Neuronal stem cell (in vitro differentiated cells): ENCODE results near the gene ARMC12.

Source experiments
- DNase-seq: peaks from one replicate; pipeline ENCODE4 v3.0.0-alpha.2; 2013; ENCODE audit warnings: low spot score
- H2AFZ ChIP-seq: one replicate; pipeline ENCODE4 v1.6.1; 2013; ENCODE audit warnings: mild to moderate bottlenecking, low read length, inconsistent platforms
- H2AK5ac ChIP-seq: 2 replicates; pipeline ENCODE4 v1.6.1; 2013; ENCODE audit warnings: low read depth, mild to moderate bottlenecking, inconsistent platforms, low read length, moderate library complexity, mixed read lengths
- H2BK120ac ChIP-seq: 2 replicates; pipeline ENCODE4 v1.6.1; 2013; ENCODE audit warnings: low read depth, mild to moderate bottlenecking, inconsistent platforms, low read length, moderate library complexity, mixed read lengths
- H2BK12ac ChIP-seq: one replicate; pipeline ENCODE4 v1.6.1; 2013; ENCODE audit warnings: low read length, inconsistent platforms
- H2BK15ac ChIP-seq: 2 replicates; pipeline ENCODE4 v1.6.1; 2013; ENCODE audit warnings: mild to moderate bottlenecking, low read length, inconsistent platforms, mixed read lengths
- H2BK5ac ChIP-seq: one replicate; pipeline ENCODE4 v1.6.1; 2013; ENCODE audit warnings: inconsistent platforms, mild to moderate bottlenecking, low read length, moderate library complexity
- H3K14ac ChIP-seq: one replicate; pipeline ENCODE4 v1.6.1; 2013; ENCODE audit warnings: low read length, inconsistent platforms
- H3K18ac ChIP-seq: 2 replicates; pipeline ENCODE4 v1.6.1; 2013; ENCODE audit warnings: low read length, inconsistent platforms
- H3K23ac ChIP-seq: 2 replicates; pipeline ENCODE4 v1.6.1; 2013; ENCODE audit warnings: low read depth, mild to moderate bottlenecking, mixed read lengths, low read length, inconsistent platforms; ENCODE audit not compliant: poor library complexity
- H3K27ac ChIP-seq: replicated peaks from 3 replicates; pipeline ENCODE4 v1.5.1; 2013; ENCODE audit warnings: low read length, inconsistent platforms
- H3K27me3 ChIP-seq, 3 experiments: 2 replicates each; pipeline ENCODE4 v1.6.1; 2013; ENCODE audit warnings: low read length in 3 of 3, mild to moderate bottlenecking in 2 of 3, inconsistent platforms in 1 of 3, low read depth in 1 of 3, mixed read lengths in 1 of 3, moderate library complexity in 1 of 3; ENCODE audit not compliant: control insufficient read depth in 3 of 3, insufficient read depth in 3 of 3
- H3K36me3 ChIP-seq, 2 donors: replicated peaks in 1 of 2; 2 replicates each; pipeline ENCODE4 v1.6.1; 2013; ENCODE audit warnings: low read length in 2 of 2; ENCODE audit not compliant: control insufficient read depth in 2 of 2, insufficient read depth in 2 of 2
- H3K4ac ChIP-seq: 2 replicates; pipeline ENCODE4 v1.6.1; 2013; ENCODE audit warnings: inconsistent platforms, mild to moderate bottlenecking, low read length, moderate library complexity
- H3K4me1 ChIP-seq, 2 donors: 1 replicate in 1 of 2; 2 replicates in 1 of 2; pipeline ENCODE4 v1.6.1; 2013; ENCODE audit warnings: low read length in 2 of 2, low read depth in 1 of 2; ENCODE audit not compliant: control insufficient read depth in 2 of 2, insufficient read depth in 1 of 2
- H3K4me2 ChIP-seq: one replicate; pipeline ENCODE4 v1.6.1; 2013; ENCODE audit warnings: mild to moderate bottlenecking, low read length, inconsistent platforms; ENCODE audit not compliant: insufficient read depth, poor library complexity, severe bottlenecking
- H3K4me3 ChIP-seq, 2 donors: 2 replicates each; pipeline ENCODE4 v1.5.1; 2013; ENCODE audit warnings: low read length in 2 of 2, mild to moderate bottlenecking in 2 of 2, inconsistent platforms in 1 of 2, moderate library complexity in 1 of 2
- H3K79me1 ChIP-seq: one replicate; pipeline ENCODE4 v1.6.1; 2013; ENCODE audit warnings: low read depth, mild to moderate bottlenecking, inconsistent platforms, low read length, moderate library complexity
- H3K9ac ChIP-seq: one replicate; pipeline ENCODE4 v1.6.1; 2013; ENCODE audit warnings: mild to moderate bottlenecking, low read depth, low read length, inconsistent platforms; ENCODE audit not compliant: poor library complexity
- H3K9me3 ChIP-seq, 2 donors: replicated peaks in 1 of 2; 2 replicates each; pipeline versions ENCODE3 to v1.6.1; 2013; ENCODE audit warnings: low read length in 2 of 2, mild to moderate bottlenecking in 2 of 2, inconsistent platforms in 1 of 2, low read depth in 1 of 2, mixed read lengths in 1 of 2, moderate library complexity in 1 of 2; ENCODE audit not compliant: control insufficient read depth in 2 of 2, insufficient read depth in 1 of 2
- H4K8ac ChIP-seq: one replicate; pipeline ENCODE4 v1.6.1; 2013; ENCODE audit warnings: low read depth, mild to moderate bottlenecking, inconsistent platforms, low read length, moderate library complexity
- H4K91ac ChIP-seq: one replicate; pipeline ENCODE4 v1.6.1; 2013; ENCODE audit warnings: low read length, low read depth, mild to moderate bottlenecking, inconsistent platforms; ENCODE audit not compliant: poor library complexity
- WGBS, 2 donors: extraction: QIAGEN DNeasy Blood & Tissue Kit; methylation state at CpG; one replicate each; pipeline ENCODE4 v1.1.7; 2013; ENCODE audit warnings: missing lambda C conversion rate in 2 of 2, mixed read lengths in 1 of 2; ENCODE audit not compliant: insufficient read length in 2 of 2, insufficient replicate concordance in 1 of 2; ENCODE audit errors: extremely low coverage in 2 of 2; 5-methylcytosine and 5-hydroxymethylcytosine counted together

Gene ARMC12

GRCh38 chr6:35718911-35719381 is 17.9 kb upstream of the ARMC12 start:
- no peak overlapping the region for H3K9ac ChIP-seq
- no peaks in the 10 kb centered on the region for H3K36me3 ChIP-seq
- no peaks in the 10 kb centered on the region for H3K27me3 ChIP-seq
- no peak for DNase-seq
- H4K91ac ChIP-seq: no peak overlapping the region
- H2BK5ac ChIP-seq: no peak overlapping the region
- no peak overlapping the region for H3K4ac ChIP-seq
- no peak overlapping the region for H4K8ac ChIP-seq
- H3K23ac ChIP-seq: no peak overlapping the region
- WGBS, 2 donors: no CpG with 5 or more reads among the region's 2 CpGs
- no peak overlapping the region for H2BK120ac ChIP-seq
- H3K27ac ChIP-seq: no peak overlapping the region
- H2AFZ ChIP-seq: peak overlapping the region; percentile 89
- no peaks in the 10 kb centered on the region for H3K9me3 ChIP-seq
- no peak overlapping the region for H2BK15ac ChIP-seq
- peaks cover 20 to 30% of the 10 kb centered on the region in 2 donors for H3K4me1 ChIP-seq
- peak overlapping the region; percentile 63 for H3K18ac ChIP-seq
- H3K4me2 ChIP-seq: no peak overlapping the region
- no peak overlapping the region for H2AK5ac ChIP-seq
- no peak overlapping the region for H2BK12ac ChIP-seq
- no peak overlapping the region for H3K14ac ChIP-seq
- no peaks in the 10 kb centered on the region for H3K79me1 ChIP-seq
- peak overlapping the region in 1 of 2 donors; percentile 58 for H3K4me3 ChIP-seq

DNA sequence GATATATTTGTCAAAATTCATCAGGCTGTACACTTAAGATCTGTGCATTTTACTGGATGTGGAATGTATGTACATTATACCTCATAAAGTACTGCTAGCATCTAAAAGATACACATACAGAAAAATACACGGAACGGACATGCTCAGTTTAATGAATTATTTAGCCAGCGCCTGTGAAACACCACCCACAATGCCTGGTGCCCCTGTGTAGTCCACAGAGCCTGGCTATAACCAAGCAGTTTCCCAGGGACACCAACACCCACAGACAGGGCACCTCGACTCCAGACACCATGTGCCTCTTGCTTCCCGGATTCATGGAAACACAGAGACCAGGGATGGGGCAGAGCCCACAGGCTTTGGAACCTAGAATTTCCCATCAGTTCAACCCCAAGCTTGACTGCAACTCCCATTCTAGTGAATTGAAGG is 17.4 kb upstream of the ARMC12 start:
- no peak overlapping the region for H4K91ac ChIP-seq
- no peak overlapping the region for H3K4ac ChIP-seq
- no peak overlapping the region for H2BK15ac ChIP-seq
- H3K14ac ChIP-seq: no peak overlapping the region
- no peak overlapping the region for H3K27ac ChIP-seq
- no peak overlapping the region for H3K9ac ChIP-seq
- no peak overlapping the region for H3K4me2 ChIP-seq
- peaks cover 20 to 30% of the 10 kb centered on the region in 2 donors for H3K4me1 ChIP-seq
- no peak overlapping the region for H2BK120ac ChIP-seq
- peak overlapping the region; percentile 1 for H3K18ac ChIP-seq
- no peaks in the 10 kb centered on the region for H3K27me3 ChIP-seq
- DNase-seq: no peak
- peak overlapping the region in 1 of 2 donors; percentile 58 for H3K4me3 ChIP-seq
- no CpG with 5 or more reads among the region's 5 CpGs for WGBS, 2 donors
- H3K36me3 ChIP-seq: no peaks in the 10 kb centered on the region
- no peak overlapping the region for H2BK12ac ChIP-seq
- H4K8ac ChIP-seq: no peak overlapping the region
- no peaks in the 10 kb centered on the region for H3K79me1 ChIP-seq
- peak overlapping the region; percentile 20 for H2AK5ac ChIP-seq
- H3K23ac ChIP-seq: no peak overlapping the region
- H3K9me3 ChIP-seq: no peaks in the 10 kb centered on the region
- H2BK5ac ChIP-seq: no peak overlapping the region
- peak overlapping the region; percentile 89 for H2AFZ ChIP-seq

GRCh38 chr6:35719830-35720733 is 16.8 kb upstream of the ARMC12 start:
- H2BK15ac ChIP-seq: peak overlapping the region; percentile 76
- H4K91ac ChIP-seq: peak overlapping the region; percentile 27
- peak overlapping the region in 1 of 2 donors; percentile 58 for H3K4me3 ChIP-seq
- DNase-seq: no peak
- H2AK5ac ChIP-seq: peak overlapping the region; percentile 27
- WGBS, 2 donors: no CpG with 5 or more reads among the region's 21 CpGs
- no peak overlapping the region for H2BK5ac ChIP-seq
- peak overlapping the region; percentile 64 for H2BK12ac ChIP-seq
- H3K4me1 ChIP-seq: peaks cover 22 to 30% of the 10 kb centered on the region in 2 donors
- peak overlapping the region; percentile 42 for H2BK120ac ChIP-seq
- no peaks in the 10 kb centered on the region for H3K9me3 ChIP-seq
- H3K27me3 ChIP-seq: no peaks in the 10 kb centered on the region
- peak overlapping the region; percentile 31 for H3K27ac ChIP-seq
- peak overlapping the region; percentile 21 for H3K9ac ChIP-seq
- H3K18ac ChIP-seq: peak overlapping the region; percentile 89
- H3K23ac ChIP-seq: no peak overlapping the region
- no peak overlapping the region for H3K4me2 ChIP-seq
- H3K79me1 ChIP-seq: no peaks in the 10 kb centered on the region
- no peaks in the 10 kb centered on the region for H3K36me3 ChIP-seq
- H2AFZ ChIP-seq: peak overlapping the region; percentile 89
- H3K14ac ChIP-seq: peak overlapping the region; percentile 72
- peak overlapping the region; percentile 18 for H3K4ac ChIP-seq
- H4K8ac ChIP-seq: no peak overlapping the region

DNA sequence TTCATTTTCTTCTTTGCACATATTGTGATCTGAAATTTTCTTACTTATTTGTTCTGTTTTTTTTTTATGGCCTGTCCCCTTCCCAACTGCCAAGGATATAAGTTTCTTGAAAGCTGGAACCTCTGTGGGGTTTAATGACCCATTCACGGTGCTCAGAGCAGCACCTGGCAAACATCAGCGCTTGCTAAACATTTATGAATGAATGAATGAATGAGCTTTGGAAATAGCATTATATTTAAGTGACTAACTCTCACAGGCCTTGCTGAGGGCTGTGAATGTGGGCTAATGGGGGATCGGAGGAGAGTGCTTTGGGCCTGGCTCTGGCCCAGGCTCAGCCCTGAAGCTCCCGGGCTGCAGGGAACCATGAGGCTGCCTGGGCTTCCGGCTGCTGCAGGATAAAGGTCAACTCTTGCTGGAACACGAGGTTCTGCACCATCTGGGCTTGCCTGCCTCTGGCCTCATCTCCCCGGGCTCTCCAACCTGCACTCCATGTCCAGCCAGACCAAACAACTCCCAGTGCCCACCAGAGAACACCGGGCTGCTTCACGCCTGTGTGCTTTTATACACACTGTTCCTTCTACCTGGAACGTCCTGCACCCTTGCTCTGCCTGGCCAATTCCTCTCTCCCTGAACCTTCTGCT is 14.6 kb upstream of the ARMC12 start:
- no peaks in the 10 kb centered on the region for H3K36me3 ChIP-seq
- no peak overlapping the region for H3K9ac ChIP-seq
- H3K4me1 ChIP-seq: peaks cover 36 to 39% of the 10 kb centered on the region in 2 donors
- no peak overlapping the region for H3K4ac ChIP-seq
- no peak for DNase-seq
- no peak overlapping the region for H2AK5ac ChIP-seq
- no peak overlapping the region for H3K14ac ChIP-seq
- no peak overlapping the region for H3K27ac ChIP-seq
- H4K8ac ChIP-seq: no peak overlapping the region
- no peak overlapping the region for H4K91ac ChIP-seq
- no peak overlapping the region for H2BK12ac ChIP-seq
- H3K9me3 ChIP-seq: no peaks in the 10 kb centered on the region
- H2BK5ac ChIP-seq: no peak overlapping the region
- no peak overlapping the region for H3K4me2 ChIP-seq
- no CpG with 5 or more reads among the region's 10 CpGs for WGBS, 2 donors
- H3K4me3 ChIP-seq: no peak overlapping the region
- H2BK120ac ChIP-seq: no peak overlapping the region
- H3K18ac ChIP-seq: no peak overlapping the region
- no peak overlapping the region for H2AFZ ChIP-seq
- no peak overlapping the region for H3K23ac ChIP-seq
- H3K79me1 ChIP-seq: no peaks in the 10 kb centered on the region
- H3K27me3 ChIP-seq: peaks cover 0 to 5% (median 0%) of the 10 kb centered on the region in 3 experiments
- no peak overlapping the region for H2BK15ac ChIP-seq
